Measurements from ENCODE around the gene SIRPA.

SIRPA gene

GRCh38 chr20:1894951-1895673 lies at the start of gene SIRPA:
Gene SIRPA (plus strand): TSS chr20:1895407. CDS start chr20:1895448, 41 bp downstream.
- TF ChIP-seq, protein P1, sequence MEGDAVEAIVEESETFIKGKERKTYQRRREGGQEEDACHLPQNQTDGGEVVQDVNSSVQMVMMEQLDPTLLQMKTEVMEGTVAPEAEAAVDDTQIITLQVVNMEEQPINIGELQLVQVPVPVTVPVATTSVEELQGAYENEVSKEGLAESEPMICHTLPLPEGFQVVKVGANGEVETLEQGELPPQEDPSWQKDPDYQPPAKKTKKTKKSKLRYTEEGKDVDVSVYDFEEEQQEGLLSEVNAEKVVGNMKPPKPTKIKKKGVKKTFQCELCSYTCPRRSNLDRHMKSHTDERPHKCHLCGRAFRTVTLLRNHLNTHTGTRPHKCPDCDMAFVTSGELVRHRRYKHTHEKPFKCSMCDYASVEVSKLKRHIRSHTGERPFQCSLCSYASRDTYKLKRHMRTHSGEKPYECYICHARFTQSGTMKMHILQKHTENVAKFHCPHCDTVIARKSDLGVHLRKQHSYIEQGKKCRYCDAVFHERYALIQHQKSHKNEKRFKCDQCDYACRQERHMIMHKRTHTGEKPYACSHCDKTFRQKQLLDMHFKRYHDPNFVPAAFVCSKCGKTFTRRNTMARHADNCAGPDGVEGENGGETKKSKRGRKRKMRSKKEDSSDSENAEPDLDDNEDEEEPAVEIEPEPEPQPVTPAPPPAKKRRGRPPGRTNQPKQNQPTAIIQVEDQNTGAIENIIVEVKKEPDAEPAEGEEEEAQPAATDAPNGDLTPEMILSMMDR (IDR thresholded peaks at IDR 0.05; ENCODE audit: low read depth, low read length, missing control alignments), result no peak
- DNase-seq (ENCODE audit: low read depth), result peak; percentile 29
- in situ Hi-C loops (cut with HindIII; ENCODE audit: low sequenced_read_pairs), result no loop called here
- peak within 1 kb of the TSS; percentile 69 for H3K4me3 ChIP-seq (ENCODE audit: low read depth, low read length)

DNA sequence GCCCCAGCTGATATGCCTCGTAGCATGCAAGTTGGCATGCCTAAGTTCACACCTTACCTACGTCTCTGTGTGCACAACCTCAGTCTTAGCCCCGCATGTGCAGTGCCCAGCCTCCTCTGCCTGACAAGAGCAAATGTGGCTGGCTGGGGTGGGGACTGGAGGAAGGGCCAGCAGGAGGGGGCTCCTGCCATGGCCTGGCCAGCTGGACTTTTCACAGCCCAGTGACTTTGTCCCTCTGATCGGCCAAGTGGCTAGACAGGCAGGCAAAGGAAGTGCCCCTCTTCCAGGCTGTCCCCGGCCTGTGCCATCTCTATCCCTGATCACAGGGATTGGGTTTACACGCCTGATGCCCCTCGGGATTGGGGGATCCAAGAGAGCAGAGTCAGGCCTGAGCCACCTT lies 49.5 kb upstream of the SIRPA start:
- DNase-seq (ENCODE audit: low read depth), result no peak
- no peak overlapping the region for H3K4me3 ChIP-seq (ENCODE audit: low read depth, low read length)
- in situ Hi-C loops (cut with HindIII; ENCODE audit: low sequenced_read_pairs), result no loop called here
- TF ChIP-seq, protein P1 (IDR thresholded peaks at IDR 0.05; ENCODE audit: low read depth, low read length, missing control alignments), result no peak

- in situ Hi-C loops (cut with HindIII; ENCODE audit: low sequenced_read_pairs), result no loop called here
- DNase-seq (ENCODE audit: low read depth), result no peak
- TF ChIP-seq, protein P1 (IDR thresholded peaks at IDR 0.05; ENCODE audit: low read depth, low read length, missing control alignments), result no peak
- no peak overlapping the region for H3K4me3 ChIP-seq (ENCODE audit: low read depth, low read length)
Observed at GRCh38 chr20:1846341-1846740, 48.9 kb upstream of the SIRPA start.

DNA sequence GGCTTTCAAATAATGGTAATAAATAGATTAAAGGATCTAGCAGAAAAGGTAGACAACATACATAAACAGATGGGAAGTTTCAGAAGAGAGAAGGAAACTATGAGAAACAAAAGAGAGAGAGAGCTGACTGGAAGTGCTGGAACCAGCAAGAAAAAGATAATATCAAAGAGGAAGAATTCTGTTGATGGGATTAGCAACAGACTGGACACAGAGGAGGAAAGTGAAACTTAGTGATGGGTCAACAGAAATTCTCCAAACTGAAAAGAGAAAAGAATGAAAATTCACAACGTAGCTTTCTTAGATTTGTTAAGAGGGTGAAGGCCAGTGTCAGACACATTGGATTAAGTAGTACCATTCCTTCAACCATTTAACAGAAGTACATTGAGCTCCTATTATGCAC lies 48.3 kb upstream of the SIRPA start:
- TF ChIP-seq, protein P1 (IDR thresholded peaks at IDR 0.05; ENCODE audit: low read depth, low read length, missing control alignments), result no peak
- DNase-seq (ENCODE audit: low read depth), result no peak
- no peak overlapping the region for H3K4me3 ChIP-seq (ENCODE audit: low read depth, low read length)
- in situ Hi-C loops (cut with HindIII; ENCODE audit: low sequenced_read_pairs), result no loop called here

DNA sequence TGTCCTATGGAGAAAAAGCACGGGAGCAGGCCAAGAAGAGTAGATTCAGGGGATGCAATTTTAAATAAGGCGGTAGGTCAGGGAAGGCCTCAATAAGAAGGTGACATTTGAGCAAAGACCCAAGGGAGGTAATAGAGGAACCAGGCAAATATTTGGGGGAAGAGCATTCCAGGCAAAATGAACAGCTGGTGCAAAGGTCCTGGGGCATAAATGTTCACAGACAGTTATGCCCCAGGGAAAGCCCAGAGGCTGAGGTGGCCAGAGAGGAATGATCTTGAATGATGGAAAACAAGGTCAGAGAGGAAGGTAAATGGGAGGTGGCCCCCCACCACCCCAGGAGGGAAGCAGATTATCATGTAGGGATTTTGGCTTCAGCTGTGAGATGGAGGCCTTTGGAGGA lies 47.4 kb upstream of the SIRPA start:
- TF ChIP-seq, protein P1 (IDR thresholded peaks at IDR 0.05; ENCODE audit: low read depth, low read length, missing control alignments), result no peak
- no peak for DNase-seq (ENCODE audit: low read depth)
- in situ Hi-C loops (cut with HindIII; ENCODE audit: low sequenced_read_pairs), result no loop called here
- no peak overlapping the region for H3K4me3 ChIP-seq (ENCODE audit: low read depth, low read length)

DNA sequence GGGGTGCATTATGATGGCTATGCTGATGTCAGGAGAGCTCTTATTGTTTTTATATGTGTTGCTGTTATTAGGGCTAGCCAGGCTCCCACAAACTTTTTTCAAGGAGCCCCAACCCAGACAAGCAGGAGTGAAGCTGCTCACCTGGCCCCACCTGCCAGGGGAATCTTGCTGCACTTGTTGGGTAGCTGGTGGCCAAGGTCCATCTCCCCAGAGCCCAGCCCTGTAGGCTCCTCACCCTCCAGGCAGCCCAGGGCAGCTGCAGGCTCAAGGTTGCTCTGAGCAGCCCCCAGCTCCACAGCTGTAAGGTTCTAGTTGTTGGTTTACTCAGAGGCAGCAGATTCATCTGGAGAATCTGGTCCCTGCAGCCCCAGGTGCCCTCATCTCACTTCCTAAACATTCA lies 46.8 kb upstream of the SIRPA start:
- no peak overlapping the region for H3K4me3 ChIP-seq (ENCODE audit: low read depth, low read length)
- TF ChIP-seq, protein P1 (IDR thresholded peaks at IDR 0.05; ENCODE audit: low read depth, low read length, missing control alignments), result no peak
- in situ Hi-C loops (cut with HindIII; ENCODE audit: low sequenced_read_pairs), result no loop called here
- DNase-seq (ENCODE audit: low read depth), result no peak

All from astrocyte of the cerebellum (primary cell).